ENCODE measurements around the gene SLC41A3.
A peak's percentile ranks its signal among the peaks of the same experiment; 100 is the strongest.

SLC41A3 gene

GRCh38 chr3:126057936-126058335 is 26.0 kb downstream of the SLC41A3 start:
- TF ChIP-seq CTCF (conservative IDR thresholded peaks at IDR 0.05; ENCODE audit: low read depth, low read length) = no peak
- no peak for DNase-seq (ENCODE audit: low read depth)
- H3K4me3 ChIP-seq (ENCODE audit: low read depth, low read length) = no peak overlapping the region

DNA sequence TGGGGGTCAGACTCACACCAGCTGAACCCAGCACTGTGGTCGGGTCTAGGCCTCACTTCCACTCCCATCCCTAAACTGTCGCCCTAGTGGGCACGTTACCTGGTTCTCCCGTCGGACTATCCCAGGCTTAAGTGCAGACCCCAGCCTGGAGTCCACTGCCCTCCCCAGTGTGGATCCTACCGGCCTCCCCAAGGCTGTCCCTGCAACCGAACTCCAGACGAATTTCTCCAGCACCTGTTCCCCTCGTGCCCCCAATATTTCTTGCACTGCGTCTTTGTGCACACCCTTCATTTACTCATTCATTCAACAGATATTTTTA is 26.5 kb downstream of the SLC41A3 start:
- DNase-seq (ENCODE audit: low read depth) = no peak
- no peak overlapping the region for H3K4me3 ChIP-seq (ENCODE audit: low read depth, low read length)
- no peak for TF ChIP-seq CTCF (conservative IDR thresholded peaks at IDR 0.05; ENCODE audit: low read depth, low read length)

- no peak overlapping the region for H3K4me3 ChIP-seq (ENCODE audit: low read depth, low read length)
- no peak for TF ChIP-seq CTCF (conservative IDR thresholded peaks at IDR 0.05; ENCODE audit: low read depth, low read length)
- no peak for DNase-seq (ENCODE audit: low read depth)
Observed at GRCh38 chr3:126056681-126057500, 27.0 kb downstream of the SLC41A3 start.

GRCh38 chr3:126056088-126056487 is 27.8 kb downstream of the SLC41A3 start:
- no peak overlapping the region for H3K4me3 ChIP-seq (ENCODE audit: low read depth, low read length)
- TF ChIP-seq CTCF (conservative IDR thresholded peaks at IDR 0.05; ENCODE audit: low read depth, low read length) = no peak
- DNase-seq (ENCODE audit: low read depth) = no peak

DNA sequence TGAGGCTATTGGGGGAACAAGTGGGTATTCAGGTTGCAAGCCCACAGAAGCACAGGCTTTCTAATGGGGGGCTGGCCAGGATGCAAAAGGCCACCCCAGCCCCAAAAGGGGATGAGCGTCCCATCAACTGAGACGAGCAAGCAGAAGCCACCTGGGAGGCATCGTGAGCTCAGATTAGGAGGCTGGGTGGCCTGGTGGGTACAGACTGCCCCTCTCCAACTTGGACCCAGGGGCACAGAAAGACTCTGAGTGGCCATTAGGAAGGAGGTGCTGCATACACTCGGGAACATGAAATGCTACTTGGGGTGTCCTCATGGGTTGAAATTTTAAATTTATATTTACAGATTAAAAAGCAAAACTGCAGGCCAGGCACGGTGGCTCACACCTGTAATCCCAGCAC is 29.1 kb downstream of the SLC41A3 start:
- no peak for DNase-seq (ENCODE audit: low read depth)
- no peak for TF ChIP-seq CTCF (conservative IDR thresholded peaks at IDR 0.05; ENCODE audit: low read depth, low read length)
- H3K4me3 ChIP-seq (ENCODE audit: low read depth, low read length) = no peak overlapping the region

DNA sequence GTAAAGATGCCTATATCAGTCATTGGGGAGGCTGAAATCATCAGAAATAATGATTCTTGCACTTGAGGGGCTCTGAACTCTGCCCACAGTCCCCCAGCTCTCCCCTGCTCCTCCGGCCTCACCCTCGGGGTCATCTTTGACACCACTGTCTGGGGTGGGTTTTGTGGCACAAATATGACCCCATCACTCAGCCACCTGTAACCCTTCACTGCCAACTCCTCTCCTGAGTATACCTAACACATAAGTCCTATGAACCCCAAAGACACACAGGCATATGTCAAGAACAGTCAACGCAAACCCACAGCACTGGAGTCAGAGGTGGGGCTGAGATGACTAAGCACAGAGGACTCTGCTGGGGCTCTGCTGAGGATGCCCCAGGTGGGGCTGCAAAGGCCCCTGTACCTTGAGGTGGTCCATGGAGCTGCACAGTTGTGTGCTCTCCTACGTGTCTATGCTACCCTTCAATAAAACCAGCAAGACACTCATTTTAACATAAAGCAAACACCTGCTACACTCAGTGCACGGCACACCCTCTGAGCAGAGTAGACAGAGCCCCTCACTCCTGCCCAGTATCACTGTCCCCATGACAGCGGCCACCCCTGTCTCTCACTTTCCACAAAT is 29.9 kb downstream of the SLC41A3 start:
- H3K4me3 ChIP-seq (ENCODE audit: low read depth, low read length) = no peak overlapping the region
- TF ChIP-seq CTCF (conservative IDR thresholded peaks at IDR 0.05; ENCODE audit: low read depth, low read length) = no peak
- no peak for DNase-seq (ENCODE audit: low read depth)

DNA sequence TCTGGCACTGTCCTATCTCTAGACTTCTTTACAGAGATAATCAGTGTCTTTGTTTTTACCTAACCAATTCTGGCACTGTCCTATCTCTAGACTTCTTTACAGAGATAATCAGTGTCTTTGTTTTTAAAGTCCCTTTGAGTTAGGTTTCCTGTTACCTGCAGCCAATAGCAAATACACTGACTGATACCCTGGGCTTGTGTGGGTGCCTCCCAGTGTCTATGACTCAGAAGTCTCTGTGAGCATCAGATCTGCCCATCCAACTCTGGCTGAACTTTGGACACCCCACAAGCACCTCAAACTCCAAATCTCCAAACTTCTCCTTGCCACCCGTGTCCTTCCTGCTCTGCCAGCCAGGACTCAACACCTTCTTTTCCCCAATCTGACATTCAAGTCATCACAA is 30.4 kb downstream of the SLC41A3 start:
- H3K4me3 ChIP-seq (ENCODE audit: low read depth, low read length) = no peak overlapping the region
- peak; percentile 23 for DNase-seq (ENCODE audit: low read depth)

More for the DNA sequence above, 30.4 kb downstream of the SLC41A3 start:
- TF ChIP-seq CTCF (conservative IDR thresholded peaks at IDR 0.05; ENCODE audit: low read depth, low read length) = no peak

Measured in choroid plexus epithelial cell (primary cell).